Activated CD8-positive, alpha-beta memory T cell treated with anti-CD3 and anti-CD28 coated beads, Interleukin-2, amount 50 U/mL, for 24 hours (primary cell): ENCODE data around the gene ADCK2.
"Not testable (repeated sequence)": the region's sequence is repeated elsewhere in the genome, so short reads cannot be mapped to it uniquely, and the experiment has no call there.

Source experiments
- DNase-seq: peaks from one replicate; pipeline ENCODE4 v3.0.0-alpha.2; 2020; ENCODE audit errors: extremely low read depth

The ADCK2 gene

GRCh38 chr7:140672382-140673062 is at the start of gene ADCK2:
Gene ADCK2 (plus strand): TSS chr7:140672945. CDS start chr7:140673331, 386 bp downstream.
- no peak for DNase-seq

- no peak for DNase-seq
Measured at GRCh38 chr7:140623980-140624379, 48.8 kb upstream of the ADCK2 start.

- no peak for DNase-seq
Measured at GRCh38 chr7:140624392-140625191, 48.2 kb upstream of the ADCK2 start.

GRCh38 chr7:140625192-140625558 is 47.6 kb upstream of the ADCK2 start:
- DNase-seq: not testable (repeated sequence)

- no peak for DNase-seq
Measured at GRCh38 chr7:140625908-140626868, 46.6 kb upstream of the ADCK2 start.

- no peak for DNase-seq
Measured at GRCh38 chr7:140631021-140631420, 41.7 kb upstream of the ADCK2 start.

- no peak for DNase-seq
Measured at GRCh38 chr7:140631602-140632001, 41.1 kb upstream of the ADCK2 start.

GRCh38 chr7:140635345-140635744 is 37.4 kb upstream of the ADCK2 start:
- DNase-seq: no peak

GRCh38 chr7:140635816-140636215 is 36.9 kb upstream of the ADCK2 start:
- DNase-seq: no peak

GRCh38 chr7:140637400-140637799 is 35.3 kb upstream of the ADCK2 start:
- DNase-seq: no peak

- no peak for DNase-seq
Measured at GRCh38 chr7:140638173-140638791, 34.5 kb upstream of the ADCK2 start.

GRCh38 chr7:140639366-140640053 is 33.2 kb upstream of the ADCK2 start:
- DNase-seq: no peak

GRCh38 chr7:140640060-140640637 is 32.6 kb upstream of the ADCK2 start:
- DNase-seq: no peak

GRCh38 chr7:140640727-140641523 is 31.8 kb upstream of the ADCK2 start, which contains the start of gene DENND2A:
Gene DENND2A (minus strand): TSS chr7:140640813. CDS start chr7:140602397, 38,416 bp downstream.
- no peak for DNase-seq

GRCh38 chr7:140641524-140642195 is 31.1 kb upstream of the ADCK2 start:
- DNase-seq: no peak

- no peak for DNase-seq
Measured at GRCh38 chr7:140643416-140643815, 29.3 kb upstream of the ADCK2 start.

- not testable (repeated sequence) for DNase-seq
Measured at GRCh38 chr7:140644761-140645160, 28.0 kb upstream of the ADCK2 start.

- DNase-seq: no peak
Measured at GRCh38 chr7:140645166-140645900, 27.4 kb upstream of the ADCK2 start.
